ENCODE data around the gene SHROOM1.

GRCh38 chr5:132841305-132841704 lies 10.9 kb upstream of the SHROOM1 start:
- TF ChIP-seq CTCF (conservative IDR thresholded peaks at IDR 0.05; ENCODE audit: low read length), result no peak
- no peak for TF ChIP-seq EZH2phosphoT487 (IDR thresholded peaks at IDR 0.05; ENCODE audit: borderline replicate concordance)

All from Loucy (cell line).